T1000 (cell line): ENCODE measurements around the gene PRKCZ.

Experiments
- DNase-seq: peaks from one replicate; lab custom pipeline; 2025; ENCODE audit warnings: mixed read lengths; lab: John Stamatoyannopoulos, UW

PRKCZ gene

GRCh38 chr1:2156866-2157265 lies 106.7 kb downstream of the PRKCZ start:
- no peak for DNase-seq

DNA sequence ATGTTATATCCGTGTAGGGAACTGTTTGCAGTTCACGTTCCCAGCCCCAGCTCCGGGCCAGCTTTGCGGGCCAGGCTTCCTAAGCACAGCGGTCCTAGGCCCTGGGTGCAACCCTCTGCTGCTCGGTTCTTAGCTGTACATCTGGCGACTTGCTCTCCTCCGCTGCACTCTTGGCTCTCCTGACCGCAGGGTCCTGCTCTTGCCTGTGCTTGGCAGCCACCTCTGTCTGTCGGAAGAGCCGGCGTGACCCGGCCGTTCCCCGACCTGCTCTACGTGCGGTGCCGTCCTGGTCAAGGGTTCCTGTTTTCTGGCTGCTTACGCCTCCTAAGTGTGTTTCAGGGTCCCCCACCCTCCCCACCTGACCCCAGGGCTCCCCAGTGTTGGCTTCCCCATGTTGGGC lies 107.6 kb downstream of the PRKCZ start:
- no peak for DNase-seq

- no peak for DNase-seq
Measured at GRCh38 chr1:2158272-2158671, 108.1 kb downstream of the PRKCZ start.

DNA sequence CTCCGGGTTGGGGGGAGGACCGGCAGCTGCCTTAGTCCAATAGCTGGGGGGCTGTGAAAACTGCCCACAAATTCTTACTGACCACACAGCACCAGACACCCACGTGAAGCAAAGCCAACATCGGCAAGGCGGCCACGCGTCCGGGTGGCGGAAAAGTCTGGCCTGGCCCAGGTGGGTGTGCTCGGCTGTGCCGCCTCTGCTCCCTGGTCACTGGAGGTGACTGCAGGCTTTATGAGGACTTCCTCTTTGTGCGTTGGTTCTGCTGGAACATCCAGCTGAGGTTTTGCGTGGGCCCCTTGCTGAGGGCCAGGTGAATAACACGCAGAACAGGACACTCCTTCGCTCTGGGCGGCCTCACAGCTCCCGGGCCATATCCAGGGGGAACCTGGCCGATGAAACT lies 108.9 kb downstream of the PRKCZ start:
- no peak for DNase-seq

DNA sequence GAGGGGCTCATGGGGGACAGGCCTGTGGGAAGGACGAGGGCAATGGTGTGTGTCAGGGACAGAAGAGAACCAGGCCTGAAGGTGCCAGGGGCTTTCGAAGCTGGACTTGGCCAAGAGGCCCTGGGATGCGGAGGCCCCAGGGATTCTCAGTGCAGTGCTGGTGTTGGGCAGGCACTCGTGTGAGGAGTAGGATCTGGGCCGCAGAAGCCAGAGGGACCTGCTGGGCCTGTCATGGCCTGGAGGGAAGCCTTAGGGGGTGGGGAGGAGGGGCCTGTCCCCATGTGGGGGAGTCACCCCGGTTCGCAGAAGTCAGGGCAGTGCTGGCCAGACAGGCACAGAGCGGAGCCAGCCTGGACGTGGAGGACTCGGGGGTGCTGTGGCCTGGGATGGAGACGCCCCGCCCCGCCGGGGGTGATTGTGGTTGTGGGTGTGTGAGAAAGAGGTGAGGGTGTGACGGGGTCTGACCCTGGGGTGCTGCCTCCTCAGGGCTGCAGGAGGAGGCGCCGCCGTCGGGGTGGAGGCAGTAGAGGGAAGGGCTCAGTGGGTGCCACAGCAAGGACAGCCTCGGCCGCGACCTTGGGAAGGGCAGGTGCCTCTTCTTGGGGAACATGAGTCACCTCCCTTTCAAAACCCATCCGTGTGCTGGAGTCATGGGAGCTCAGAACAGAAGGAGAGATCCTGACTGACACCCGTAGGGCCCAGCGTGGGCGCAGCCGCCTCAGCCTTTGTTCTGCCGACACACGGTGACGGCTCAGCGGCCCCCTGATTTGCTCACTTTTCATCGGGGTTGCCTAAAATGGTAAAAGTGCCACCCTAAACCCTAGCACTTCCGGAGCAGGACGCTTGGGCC lies 110.5 kb downstream of the PRKCZ start:
- DNase-seq: no peak

- DNase-seq: no peak
Measured at GRCh38 chr1:2163205-2163604, 113.0 kb downstream of the PRKCZ start.

DNA sequence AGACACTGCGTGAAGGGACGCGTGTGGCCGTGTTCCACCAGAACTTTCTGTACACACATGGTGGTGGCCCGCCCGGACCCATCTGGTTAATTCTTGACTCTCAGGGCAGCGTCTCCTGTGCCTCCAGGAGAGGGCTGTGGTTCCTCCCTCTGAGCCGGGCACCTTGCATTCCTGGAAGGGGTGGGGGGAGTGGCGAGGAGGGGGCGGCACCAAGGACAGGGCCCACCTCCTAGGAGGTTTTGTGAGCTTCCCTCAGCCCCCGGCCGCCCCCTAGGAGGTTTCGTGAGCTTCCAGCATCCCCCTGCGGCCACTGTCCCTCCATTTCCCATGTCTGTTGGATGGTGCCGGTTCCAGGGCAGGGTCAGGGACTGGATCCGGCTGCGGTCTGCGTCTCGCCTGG lies 115.4 kb downstream of the PRKCZ start:
- DNase-seq: no peak

DNA sequence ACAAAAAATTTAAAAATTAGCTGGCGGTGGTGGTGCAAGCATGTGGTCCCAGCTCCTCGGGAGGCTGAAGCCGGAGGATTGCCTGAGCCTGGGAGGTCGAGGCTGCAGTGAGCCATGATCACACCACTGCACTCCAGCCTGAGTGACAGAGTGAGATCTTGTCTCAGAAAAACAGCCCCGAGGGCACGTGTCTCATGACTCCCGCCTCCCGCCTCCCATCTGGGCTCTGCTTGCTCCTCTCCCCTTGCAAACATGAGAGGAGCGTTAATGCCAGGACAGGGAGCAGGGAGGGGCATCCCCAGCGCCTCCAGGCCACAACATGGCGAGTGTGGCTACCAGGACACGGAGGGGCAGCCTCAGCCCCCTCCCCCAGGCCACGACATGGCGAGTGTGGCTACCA lies 116.0 kb downstream of the PRKCZ start:
- no peak for DNase-seq

GRCh38 chr1:2166695-2167094 lies 116.5 kb downstream of the PRKCZ start:
- DNase-seq: no peak

DNA sequence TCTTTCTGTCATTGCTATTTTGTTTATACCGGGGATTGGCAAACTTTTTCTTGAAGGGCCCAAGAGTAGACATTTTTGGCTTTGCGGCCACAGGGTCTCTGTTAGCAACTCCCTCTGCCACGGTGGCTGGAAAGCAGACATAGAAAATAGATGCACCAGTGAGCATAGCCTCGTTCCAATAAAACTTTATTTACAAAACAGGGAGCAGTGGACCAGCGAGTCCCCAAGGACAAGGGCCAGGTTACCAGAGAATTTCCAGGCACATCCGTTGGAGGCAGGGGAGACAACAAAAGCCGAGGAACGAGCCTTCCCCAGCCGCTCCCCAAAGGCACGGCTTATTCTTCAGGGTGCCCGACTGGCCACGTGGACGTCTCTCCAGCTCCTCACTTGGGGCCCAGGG lies 117.9 kb downstream of the PRKCZ start:
- no peak for DNase-seq

DNA sequence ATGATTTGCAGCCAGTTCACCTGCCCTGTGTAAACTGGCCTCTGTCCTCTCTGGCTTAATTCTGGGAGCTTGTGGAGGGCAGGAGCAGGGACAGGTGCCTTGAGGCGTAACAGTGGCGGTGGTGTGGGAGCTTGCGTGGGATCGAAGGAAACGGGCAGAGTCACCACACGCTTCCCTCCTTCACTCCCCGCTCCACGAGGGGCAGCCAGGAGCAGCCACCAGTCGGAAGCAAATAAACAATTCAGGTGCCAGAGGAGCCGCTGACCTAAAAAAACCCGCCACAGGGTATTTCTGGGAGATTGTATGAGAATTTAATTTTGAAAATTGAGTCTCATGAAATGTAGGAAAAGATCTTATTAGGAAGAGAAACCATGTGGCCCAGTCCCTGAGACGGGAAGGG lies 118.3 kb downstream of the PRKCZ start:
- no peak for DNase-seq

- DNase-seq: no peak
Measured at GRCh38 chr1:2169200-2169836, 119.1 kb downstream of the PRKCZ start.

- DNase-seq: no peak
Measured at GRCh38 chr1:2170211-2170610, 120.0 kb downstream of the PRKCZ start.

GRCh38 chr1:2172012-2172411 lies 121.8 kb downstream of the PRKCZ start:
- no peak for DNase-seq

DNA sequence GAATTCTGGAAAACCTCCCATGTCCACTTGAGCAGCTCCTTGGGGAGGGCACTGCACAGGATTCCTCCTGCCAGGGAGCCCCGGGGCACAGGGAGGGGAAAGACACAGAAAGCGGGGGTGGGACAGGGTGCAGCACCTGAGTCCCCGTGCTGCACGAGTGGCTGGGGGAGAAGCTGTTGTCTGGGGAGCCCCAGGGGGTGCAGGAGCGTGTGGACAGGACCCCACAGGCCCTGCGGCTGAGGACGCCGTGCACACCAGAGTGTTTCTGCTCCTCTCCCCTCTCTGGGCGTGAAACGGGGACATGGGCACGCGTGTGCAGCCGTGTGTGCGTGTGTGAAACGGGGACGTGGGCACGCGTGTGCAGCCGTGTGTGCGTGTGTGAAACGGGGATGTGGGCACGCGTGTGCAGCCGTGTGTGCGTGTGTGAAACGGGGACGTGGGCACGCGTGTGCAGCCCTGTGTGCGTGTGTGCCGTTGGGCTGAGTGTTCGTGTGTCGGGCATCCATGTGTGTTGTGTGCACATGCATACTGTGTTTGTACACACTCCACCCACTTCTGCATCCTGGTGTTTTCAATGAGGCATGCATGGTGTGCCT lies 122.4 kb downstream of the PRKCZ start:
- DNase-seq: no peak

- DNase-seq: no peak
Measured at GRCh38 chr1:2173546-2174347, 123.5 kb downstream of the PRKCZ start.

DNA sequence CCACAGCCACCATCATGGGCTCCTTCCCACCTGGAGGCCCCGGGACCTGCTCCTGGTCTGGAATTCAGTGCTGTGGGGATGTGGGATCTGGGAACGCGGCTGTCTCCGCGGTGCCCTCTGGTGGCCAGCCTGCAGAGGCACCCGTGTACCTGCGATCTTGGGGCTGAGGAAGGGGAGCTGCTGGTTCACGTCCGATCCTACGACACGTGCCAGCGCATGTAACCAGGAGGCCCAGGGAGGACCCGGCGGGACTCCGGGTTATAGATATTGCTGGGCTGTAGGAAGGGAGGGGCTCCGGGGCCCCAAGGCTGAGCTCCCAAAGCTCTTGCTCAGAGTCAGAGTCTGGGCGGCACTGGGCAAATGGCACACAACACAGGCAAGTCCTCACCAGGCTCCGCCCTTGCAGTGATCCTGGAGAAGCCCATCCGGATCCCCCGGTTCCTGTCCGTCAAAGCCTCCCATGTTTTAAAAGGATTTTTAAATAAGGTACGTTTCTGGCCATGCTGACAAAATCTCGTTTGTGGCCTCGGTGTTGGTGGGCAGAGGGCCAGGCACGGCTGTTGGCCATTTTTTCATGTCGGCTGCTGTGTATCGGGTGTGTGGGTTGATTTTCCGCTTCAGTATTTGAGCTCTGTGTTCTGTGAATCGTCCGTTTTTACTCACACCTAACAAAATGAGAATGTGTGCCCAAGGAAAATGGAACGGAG lies 124.3 kb downstream of the PRKCZ start:
- peak; percentile 28 for DNase-seq

- no peak for DNase-seq
Measured at GRCh38 chr1:2175055-2175414, 124.8 kb downstream of the PRKCZ start.

DNA sequence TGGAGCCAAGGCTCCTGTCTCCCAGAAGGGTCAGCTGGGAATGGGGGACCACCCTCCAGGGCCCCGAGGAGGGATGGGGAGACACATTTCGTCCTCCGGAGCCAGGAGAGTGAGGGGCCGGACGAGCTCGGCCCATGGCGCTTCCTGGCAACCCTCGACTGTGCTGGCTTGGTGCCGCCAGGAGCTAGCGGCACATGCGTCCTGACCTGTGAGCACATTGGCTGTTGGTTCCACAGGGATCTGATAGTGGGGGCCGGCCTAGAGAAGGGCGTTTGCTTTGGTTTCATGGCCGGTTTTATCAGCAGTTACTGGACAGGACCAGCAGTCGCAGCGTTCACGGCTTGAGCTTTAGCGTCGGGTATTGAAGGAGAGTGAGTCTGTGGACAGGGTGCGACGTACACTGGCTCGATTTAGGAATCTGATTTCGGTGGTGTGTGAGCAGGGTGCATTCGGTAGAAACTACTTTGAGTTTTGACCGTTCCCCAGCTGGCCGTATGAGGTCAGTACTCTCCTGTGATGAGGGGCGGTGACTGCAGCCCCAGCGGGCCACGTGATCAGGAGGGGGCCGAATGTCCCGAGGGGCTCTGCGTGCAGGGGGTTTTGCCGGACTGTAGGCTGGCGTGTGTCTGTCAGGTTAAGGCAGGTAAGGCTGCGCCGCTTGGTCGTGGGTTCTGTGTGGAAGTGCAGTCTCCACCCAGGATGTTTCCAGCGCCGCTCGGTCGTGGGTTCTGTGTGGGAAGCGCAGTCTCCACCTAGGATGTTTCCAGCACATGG lies 125.7 kb downstream of the PRKCZ start:
- DNase-seq: no peak

DNA sequence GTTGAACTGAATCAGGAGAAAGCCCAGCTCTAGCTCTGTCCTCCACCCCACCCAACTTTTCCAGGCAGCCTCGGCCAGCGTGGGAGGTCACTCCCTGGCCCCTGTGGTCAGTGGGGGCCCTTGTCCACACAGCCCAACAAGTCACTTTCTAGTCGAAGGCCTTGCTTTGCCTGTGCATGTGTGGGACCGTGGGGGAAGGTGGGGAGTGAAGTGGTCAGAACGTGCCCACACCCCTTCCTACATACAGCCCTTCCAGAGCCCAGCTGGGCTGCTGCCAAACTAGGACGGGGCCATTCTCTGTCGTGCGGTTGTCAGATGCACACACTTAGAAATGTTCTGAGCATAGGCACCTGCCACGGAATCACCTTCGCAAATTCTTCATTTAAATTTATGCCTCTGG lies 126.4 kb downstream of the PRKCZ start:
- DNase-seq: no peak

- DNase-seq: no peak
Measured at GRCh38 chr1:2177541-2177940, 127.3 kb downstream of the PRKCZ start.
